Myometrial cell (primary cell): ENCODE results near the gene LYRM9. TPM values are rescaled to one million over a fixed set of nuclear protein-coding genes. Genes with fewer than 3 reads are reported as not detected.

Experiments
- total RNA-seq: library from RNA; depleted of rRNA; stranded (reverse); fragments of >200 nt; gene quantifications from 2 replicates; pipeline ENCODE4 v1.2.3, GENCODE V29; 2015

LYRM9 gene
- 14.7 and 14.9 TPM in 2 replicates for total RNA-seq

GRCh38 chr17:27892866-27893769 is at the start of gene LYRM9:
TSS of gene LYRM9 (minus strand) at chr17:27893365. CDS start at chr17:27882694, 10,671 bp downstream.

Other genes starting within 250 kb of the LYRM9 start
- not detected in 2 replicates for gene NOS2, start 92.8 kb downstream of the LYRM9 start, total RNA-seq
- 14.7 and 19.7 TPM in 2 replicates for gene NLK, start 149.3 kb upstream of the LYRM9 start, total RNA-seq